Measurements from ENCODE around the gene GOLIM4.

GOLIM4 gene

GRCh38 chr3:168080022-168080421 is 15.7 kb downstream of the GOLIM4 start:
- Histone ChIP-seq H3K4me1 (peaks cover 12% of the 10 kb centered on the region), H3K36me3 (replicated peaks) (no peaks in the 10 kb centered on the region), H3K4me3 (no peak overlapping the region), H3K27me3 (ENCODE audit: low read depth) (no peaks in the 10 kb centered on the region), H3K9me3 (no peaks in the 10 kb centered on the region)
- in situ Hi-C loops (cut with MboI; ENCODE audit: low sequenced_read_pairs) = no loop called here
- no peak for DNase-seq (ENCODE audit: low spot score in 2 of 2)

- H3K4me3 ChIP-seq = no peak overlapping the region
- in situ Hi-C loops (cut with MboI; ENCODE audit: low sequenced_read_pairs) = no loop called here
- no peaks in the 10 kb centered on the region for H3K9me3 ChIP-seq
- no peaks in the 10 kb centered on the region for H3K36me3 ChIP-seq (replicated peaks)
- no peak for DNase-seq (ENCODE audit: low spot score in 2 of 2)
- H3K4me1 ChIP-seq = peaks cover 12% of the 10 kb centered on the region
- H3K27me3 ChIP-seq (ENCODE audit: low read depth) = no peaks in the 10 kb centered on the region
Observed at GRCh38 chr3:168077091-168077490, 18.6 kb downstream of the GOLIM4 start.

GRCh38 chr3:168073842-168074605 is 21.7 kb downstream of the GOLIM4 start:
- Histone ChIP-seq H3K9me3 (no peaks in the 10 kb centered on the region), H3K4me1 (peaks cover 8% of the 10 kb centered on the region), H3K36me3 (replicated peaks) (no peaks in the 10 kb centered on the region), H3K4me3 (no peak overlapping the region), H3K27me3 (ENCODE audit: low read depth) (no peaks in the 10 kb centered on the region)
- in situ Hi-C loops (cut with MboI; ENCODE audit: low sequenced_read_pairs) = no loop called here
- no peak for DNase-seq (ENCODE audit: low spot score in 2 of 2)

- Histone ChIP-seq H3K9me3 (no peaks in the 10 kb centered on the region), H3K27me3 (ENCODE audit: low read depth) (no peaks in the 10 kb centered on the region), H3K4me3 (no peak overlapping the region), H3K4me1 (no peaks in the 10 kb centered on the region), H3K36me3 (replicated peaks) (no peaks in the 10 kb centered on the region)
- no peak for DNase-seq (ENCODE audit: low spot score in 2 of 2)
- in situ Hi-C loops (cut with MboI; ENCODE audit: low sequenced_read_pairs) = no loop called here
Observed at GRCh38 chr3:168072323-168072650, 23.4 kb downstream of the GOLIM4 start.

DNA sequence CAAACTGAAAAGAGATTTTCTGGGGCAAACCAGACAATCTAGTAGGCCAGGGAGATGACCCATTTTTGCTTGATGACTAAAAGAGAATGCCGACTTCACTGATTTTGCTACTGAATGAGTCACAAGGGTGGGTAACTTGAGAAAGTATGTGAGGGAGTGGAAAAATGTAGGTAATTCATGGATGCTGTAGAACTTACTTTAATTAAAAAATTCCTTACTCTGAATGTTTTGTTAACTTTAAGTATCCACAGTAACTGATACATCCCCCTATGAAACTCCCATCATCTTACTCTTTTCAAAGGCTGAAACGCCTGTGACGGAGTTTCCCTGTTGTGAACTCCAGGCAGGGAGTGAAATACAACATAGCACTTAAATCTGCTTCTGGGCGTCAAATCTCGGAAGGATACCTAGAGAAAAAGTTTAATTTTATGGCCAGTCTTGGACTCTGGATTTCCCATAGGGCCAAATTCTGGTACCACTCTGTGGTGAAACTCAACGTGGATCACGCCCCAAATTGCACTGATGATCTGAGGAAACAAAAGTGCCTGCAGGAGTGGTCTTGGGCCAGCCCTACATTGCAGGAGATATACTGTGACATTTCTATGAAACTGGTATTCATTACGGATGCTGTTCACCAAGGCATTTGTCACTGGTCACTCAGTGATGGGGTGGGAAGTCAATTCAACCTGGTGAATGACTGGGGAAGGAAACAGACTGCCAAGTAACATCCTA is 24.0 kb downstream of the GOLIM4 start:
- H3K36me3 ChIP-seq (replicated peaks) = no peaks in the 10 kb centered on the region
- DNase-seq (ENCODE audit: low spot score in 2 of 2) = no peak
- H3K9me3 ChIP-seq = no peaks in the 10 kb centered on the region
- H3K4me1 ChIP-seq = no peaks in the 10 kb centered on the region
- H3K27me3 ChIP-seq (ENCODE audit: low read depth) = no peaks in the 10 kb centered on the region
- no peak overlapping the region for H3K4me3 ChIP-seq
- in situ Hi-C loops (cut with MboI; ENCODE audit: low sequenced_read_pairs) = no loop called here

DNA sequence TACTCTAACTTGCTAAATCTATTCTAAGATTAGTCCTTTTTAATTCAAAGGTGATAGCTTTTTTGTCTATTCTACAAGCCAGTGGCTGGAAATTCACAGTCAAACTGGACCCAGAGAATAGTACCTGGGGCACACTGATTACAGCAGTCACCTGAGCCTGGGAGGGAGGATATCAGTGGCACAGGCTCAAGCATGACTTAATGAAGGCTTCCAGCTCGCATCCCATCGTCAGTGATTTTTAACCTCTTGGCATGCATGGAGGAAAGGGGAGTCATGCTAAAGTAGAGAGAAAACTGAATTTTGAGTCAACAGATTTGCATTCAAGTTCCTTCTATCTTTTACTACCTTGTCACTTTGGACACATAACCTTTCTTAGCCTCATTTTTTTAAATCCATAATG is 24.8 kb downstream of the GOLIM4 start:
- Histone ChIP-seq H3K4me3 (no peak overlapping the region), H3K4me1 (no peaks in the 10 kb centered on the region), H3K36me3 (replicated peaks) (no peaks in the 10 kb centered on the region), H3K27me3 (ENCODE audit: low read depth) (no peaks in the 10 kb centered on the region), H3K9me3 (no peaks in the 10 kb centered on the region)
- in situ Hi-C loops (cut with MboI; ENCODE audit: low sequenced_read_pairs) = no loop called here
- no peak for DNase-seq (ENCODE audit: low spot score in 2 of 2)

DNA sequence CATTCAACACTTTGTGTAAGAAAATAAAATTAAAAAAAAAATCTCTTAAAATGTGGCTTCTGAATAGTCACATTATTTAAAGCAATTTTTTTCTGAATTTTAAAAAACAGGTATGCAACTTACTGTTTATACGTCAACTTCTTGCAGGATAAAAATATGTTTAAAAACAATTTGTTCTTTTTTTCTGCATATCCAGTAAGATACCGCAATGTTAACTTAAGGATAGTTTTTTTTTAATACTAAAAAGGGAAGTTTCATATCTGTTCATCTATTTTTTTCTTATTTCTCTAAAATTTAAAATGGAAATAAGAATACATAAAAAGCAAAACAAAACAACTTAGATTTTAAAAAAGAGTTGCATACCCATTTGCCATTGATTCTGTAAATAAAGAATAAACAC is 27.4 kb downstream of the GOLIM4 start:
- H3K9me3 ChIP-seq = no peaks in the 10 kb centered on the region
- H3K27me3 ChIP-seq (ENCODE audit: low read depth) = no peaks in the 10 kb centered on the region
- no peak for DNase-seq (ENCODE audit: low spot score in 2 of 2)
- in situ Hi-C loops (cut with MboI; ENCODE audit: low sequenced_read_pairs) = no loop called here
- H3K36me3 ChIP-seq (replicated peaks) = no peaks in the 10 kb centered on the region
- H3K4me1 ChIP-seq = peaks cover 5% of the 10 kb centered on the region
- no peak overlapping the region for H3K4me3 ChIP-seq

- Histone ChIP-seq H3K9me3 (no peaks in the 10 kb centered on the region), H3K4me1 (peaks cover 5% of the 10 kb centered on the region), H3K27me3 (ENCODE audit: low read depth) (no peaks in the 10 kb centered on the region), H3K4me3 (no peak overlapping the region), H3K36me3 (replicated peaks) (no peaks in the 10 kb centered on the region)
- DNase-seq (ENCODE audit: low spot score in 2 of 2) = no peak
- in situ Hi-C loops (cut with MboI; ENCODE audit: low sequenced_read_pairs) = no loop called here
Observed at GRCh38 chr3:168066882-168067281, 28.8 kb downstream of the GOLIM4 start.

GRCh38 chr3:168065569-168065968 is 30.2 kb downstream of the GOLIM4 start:
- Histone ChIP-seq H3K4me3 (no peak overlapping the region), H3K4me1 (peaks cover 5% of the 10 kb centered on the region), H3K36me3 (replicated peaks) (no peaks in the 10 kb centered on the region), H3K9me3 (no peaks in the 10 kb centered on the region), H3K27me3 (ENCODE audit: low read depth) (no peaks in the 10 kb centered on the region)
- in situ Hi-C loops (cut with MboI; ENCODE audit: low sequenced_read_pairs) = no loop called here
- DNase-seq (ENCODE audit: low spot score in 2 of 2) = no peak

GRCh38 chr3:168063122-168063521 is 32.6 kb downstream of the GOLIM4 start:
- in situ Hi-C loops (cut with MboI; ENCODE audit: low sequenced_read_pairs) = no loop called here
- Histone ChIP-seq H3K4me1 (peaks cover 5% of the 10 kb centered on the region), H3K9me3 (no peaks in the 10 kb centered on the region), H3K4me3 (no peak overlapping the region), H3K36me3 (replicated peaks) (no peaks in the 10 kb centered on the region), H3K27me3 (ENCODE audit: low read depth) (no peaks in the 10 kb centered on the region)
- no peak for DNase-seq (ENCODE audit: low spot score in 2 of 2)

- Histone ChIP-seq H3K9me3 (no peaks in the 10 kb centered on the region), H3K4me1 (peaks cover 5% of the 10 kb centered on the region), H3K36me3 (replicated peaks) (no peaks in the 10 kb centered on the region), H3K27me3 (ENCODE audit: low read depth) (no peaks in the 10 kb centered on the region), H3K4me3 (no peak overlapping the region)
- in situ Hi-C loops (cut with MboI; ENCODE audit: low sequenced_read_pairs) = no loop called here
- DNase-seq (ENCODE audit: low spot score in 2 of 2) = no peak
Observed at GRCh38 chr3:168062679-168063078, 33.0 kb downstream of the GOLIM4 start.

DNA sequence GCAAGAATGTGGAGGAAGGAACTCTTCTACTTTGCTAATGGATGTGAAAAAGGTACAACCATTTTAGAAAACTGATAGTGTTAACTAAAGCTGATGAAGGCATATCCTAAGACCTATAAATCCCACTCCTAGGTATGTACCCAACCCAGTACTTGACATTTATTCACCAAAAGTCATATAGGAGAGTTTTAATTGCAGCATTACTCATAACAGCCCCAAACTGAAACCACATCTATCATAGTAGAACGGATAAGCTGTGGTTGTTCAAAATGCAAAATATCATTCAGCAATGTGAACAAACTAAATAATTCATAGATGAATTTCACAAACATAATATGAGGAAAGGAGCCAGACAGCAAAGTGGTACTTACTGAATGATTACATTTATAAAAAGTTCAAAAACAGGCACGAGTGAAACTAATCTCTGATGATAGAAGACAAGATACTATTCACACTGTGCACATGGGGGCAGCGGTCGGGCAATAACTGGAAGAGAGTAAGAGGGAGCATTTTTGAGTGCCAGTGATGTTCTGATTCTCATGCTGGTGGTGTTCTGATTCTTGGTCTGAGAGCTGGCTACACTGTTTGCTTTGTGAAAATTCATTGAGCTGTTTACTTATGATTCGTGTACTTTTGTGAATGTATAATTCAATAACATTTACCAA is 34.3 kb downstream of the GOLIM4 start:
- no peak overlapping the region for H3K4me3 ChIP-seq
- in situ Hi-C loops (cut with MboI; ENCODE audit: low sequenced_read_pairs) = no loop called here
- no peak for DNase-seq (ENCODE audit: low spot score in 2 of 2)

DNA sequence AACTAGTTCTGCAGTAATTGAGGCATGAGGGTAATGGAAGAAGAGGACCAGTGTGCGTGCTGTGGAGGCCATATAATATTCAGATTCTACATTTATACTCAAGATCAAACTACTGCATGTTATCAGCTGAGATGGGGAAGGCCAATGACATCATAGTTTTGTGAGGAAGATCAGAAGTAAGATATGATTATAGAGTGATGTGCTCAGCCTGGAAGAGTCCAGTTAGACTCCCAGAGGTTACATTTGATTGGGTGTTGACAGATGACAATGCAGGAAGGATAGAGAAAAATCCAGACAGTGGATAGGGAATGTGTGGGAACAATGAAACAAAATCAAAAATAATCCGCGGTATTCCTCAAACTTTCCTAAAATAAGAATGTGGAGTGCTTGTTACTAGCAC is 35.4 kb downstream of the GOLIM4 start:
- DNase-seq (ENCODE audit: low spot score in 2 of 2) = no peak
- in situ Hi-C loops (cut with MboI; ENCODE audit: low sequenced_read_pairs) = no loop called here
- peaks cover 11% of the 10 kb centered on the region for H3K9me3 ChIP-seq
- H3K36me3 ChIP-seq (replicated peaks) = no peaks in the 10 kb centered on the region
- no peak overlapping the region for H3K4me3 ChIP-seq
- H3K27me3 ChIP-seq (ENCODE audit: low read depth) = no peaks in the 10 kb centered on the region
- H3K4me1 ChIP-seq = peaks cover 1% of the 10 kb centered on the region

More for the DNA sequence above, 34.3 kb downstream of the GOLIM4 start:
- H3K4me1 ChIP-seq = peaks cover 5% of the 10 kb centered on the region
- peaks cover 3% of the 10 kb centered on the region; the same call in 1 of the 2 replicates for H3K9me3 ChIP-seq
- no peaks in the 10 kb centered on the region for H3K36me3 ChIP-seq (replicated peaks)
- H3K27me3 ChIP-seq (ENCODE audit: low read depth) = no peaks in the 10 kb centered on the region

- no peaks in the 10 kb centered on the region for H3K4me1 ChIP-seq
- in situ Hi-C loops (cut with MboI; ENCODE audit: low sequenced_read_pairs) = no loop called here
Observed at GRCh38 chr3:168058481-168058880, 37.2 kb downstream of the GOLIM4 start.

More at GRCh38 chr3:168058481-168058880, 37.2 kb downstream of the GOLIM4 start:
- no peaks in the 10 kb centered on the region for H3K27me3 ChIP-seq (ENCODE audit: low read depth)
- DNase-seq (ENCODE audit: low spot score in 2 of 2) = no peak
- H3K36me3 ChIP-seq (replicated peaks) = no peaks in the 10 kb centered on the region
- H3K9me3 ChIP-seq = peaks cover 11% of the 10 kb centered on the region
- H3K4me3 ChIP-seq = no peak overlapping the region
